ENCODE results near the gene AQP9. TPM values are rescaled to one million over a fixed set of nuclear protein-coding genes. Genes with fewer than 3 reads are reported as not detected.

AQP9 gene
- total and polyA plus RNA-seq, 8 donors = 0.06 to 137 (median 0.24) TPM; not detected in 1

- ATAC-seq = no peak
- no peak for TF ChIP-seq CTCF (IDR thresholded peaks at IDR 0.05)
- peaks cover 0 to 9% of the 10 kb centered on the region in 2 donors for H3K9me3 ChIP-seq
- no peaks in the 10 kb centered on the region for H3K36me3 ChIP-seq
- H3K4me3 ChIP-seq = no peak overlapping the region
- H3K4me1 ChIP-seq = no peaks in the 10 kb centered on the region
- intact Hi-C loops (cut with DNase I) = no loop called here
- DNase-seq = no peak
- peaks cover 0 to 5% of the 10 kb centered on the region in 2 donors for H3K27me3 ChIP-seq
- H3K27ac ChIP-seq = no peak overlapping the region
Measured at GRCh38 chr15:58125333-58125732, 12.8 kb upstream of the AQP9 start.

GRCh38 chr15:58134886-58135285 is 3.3 kb upstream of the AQP9 start:
- no peak overlapping the region for H3K27ac ChIP-seq

GRCh38 chr15:58135511-58136174 is 2.5 kb upstream of the AQP9 start:
- Histone ChIP-seq H3K36me3 (no peaks in the 10 kb centered on the region), H3K27me3 (peaks cover 0 to 3% of the 10 kb centered on the region in 2 donors), H3K4me3 (no peak overlapping the region), H3K9me3 (no peaks in the 10 kb centered on the region), H3K27ac (no peak overlapping the region), H3K4me1 (peaks cover 0 to 13% of the 10 kb centered on the region in 2 donors)
- intact Hi-C loops (cut with DNase I) = no loop called here
- TF ChIP-seq CTCF (IDR thresholded peaks at IDR 0.05) = no peak
- no peak for ATAC-seq
- no peak for DNase-seq

More at GRCh38 chr15:58134886-58135285, 3.3 kb upstream of the AQP9 start:
- Histone ChIP-seq H3K36me3 (no peaks in the 10 kb centered on the region), H3K4me1 (peaks cover 0 to 13% of the 10 kb centered on the region in 2 donors), H3K9me3 (no peaks in the 10 kb centered on the region), H3K27me3 (peaks cover 0 to 3% of the 10 kb centered on the region in 2 donors), H3K4me3 (no peak overlapping the region)
- intact Hi-C loops (cut with DNase I) = no loop called here
- no peak for ATAC-seq
- no peak for TF ChIP-seq CTCF (IDR thresholded peaks at IDR 0.05)
- no peak for DNase-seq

- Histone ChIP-seq H3K36me3 (no peaks in the 10 kb centered on the region), H3K9me3 (no peaks in the 10 kb centered on the region), H3K27me3 (peaks cover 0 to 3% of the 10 kb centered on the region in 2 donors), H3K27ac (no peak overlapping the region), H3K4me1 (peaks cover 0 to 13% of the 10 kb centered on the region in 2 donors), H3K4me3 (no peak overlapping the region)
- no peak for TF ChIP-seq CTCF (IDR thresholded peaks at IDR 0.05)
- intact Hi-C loops (cut with DNase I) = no loop called here
- ATAC-seq = no peak
- DNase-seq = no peak
Measured at GRCh38 chr15:58136731-58137130, 1.4 kb upstream of the AQP9 start.

GRCh38 chr15:58137686-58138085 is 495 bp upstream of the AQP9 start:
- TF ChIP-seq CTCF (IDR thresholded peaks at IDR 0.05) = no peak
- H3K27ac ChIP-seq = peak overlapping the region in 1 of 2 donors; percentile 93
- no peaks in the 10 kb centered on the region for H3K9me3 ChIP-seq
- ATAC-seq (no peak), DNase-seq (no peak)
- peaks cover 0 to 3% of the 10 kb centered on the region in 2 donors for H3K27me3 ChIP-seq
- intact Hi-C loops (cut with DNase I) = no loop called here
- no peaks in the 10 kb centered on the region for H3K36me3 ChIP-seq
- peak overlapping the region in 1 of 2 donors; percentile 51 for H3K4me3 ChIP-seq
- H3K4me1 ChIP-seq = peaks cover 0 to 16% of the 10 kb centered on the region in 2 donors

Measured in left lung (tissue), 10 donors.